Colonic mucosa (tissue), 4 donors: Measurements from ENCODE around the gene CYP46A1. TPM values are rescaled to one million over a fixed set of nuclear protein-coding genes. Genes with fewer than 3 reads are reported as not detected.

Source experiments
- DNase-seq: peaks from one replicate; pipeline ENCODE4 v3.0.0-alpha.2; 2020
- H3K27ac ChIP-seq: fragments of 200-600 bp; one replicate; pipeline ENCODE4 v1.8.0; 2021
- H3K27me3 ChIP-seq: fragments of 200-600 bp; one replicate; pipeline ENCODE4 v1.8.0; 2021
- H3K36me3 ChIP-seq: fragments of 200-600 bp; one replicate; pipeline ENCODE4 v1.8.0; 2021
- H3K4me1 ChIP-seq: fragments of 200-600 bp; one replicate; pipeline ENCODE4 v1.8.0; 2021; ENCODE audit warnings: mild to moderate bottlenecking
- H3K4me3 ChIP-seq: fragments of 200-600 bp; one replicate; pipeline ENCODE4 v1.8.0; 2021
- H3K9ac ChIP-seq, 2 donors: one replicate each; pipeline ENCODE4 v1.7.0; 2013; ENCODE audit warnings: control low read depth in 2 of 2, low read depth in 2 of 2, low read length in 2 of 2
- H3K9me3 ChIP-seq: fragments of 200-600 bp; one replicate; pipeline ENCODE4 v1.8.0; 2021
- CTCF ChIP-seq: fragments of 200-600 bp; IDR thresholded peaks from one replicate; pipeline ENCODE4 v1.8.0; 2022; ENCODE audit warnings: antibody characterized with exemption, mild to moderate bottlenecking
- intact Hi-C: fragments of 100-400 bp; cut with DNase I; formaldehyde crosslinking; loops from one replicate; pipeline ENCODE4 v1.14.1; 2022
- total RNA-seq, 2 donors: library from RNA; stranded (reverse); fragmentation: NEBNext Ultra II Directional in 1 of 2; extraction: Animal tissue kit (Norgen Biotek cat#: 25700) in 1 of 2; gene quantifications; one replicate each; pipeline ENCODE4 v1.2.1, GENCODE V29; 2021
- donor health status: healthy.
- donor health status: DM: no; HTN: no; CAD: no.
- donor health status: DM: no; HTN: no; CAD: no.

Gene CYP46A1
- total RNA-seq, 2 donors from 2014 or later = 0.05 to 0.25 TPM

GRCh38 chr14:99715266-99716000 is 31.3 kb downstream of the CYP46A1 start:
- intact Hi-C loops = no loop called here
- TF ChIP-seq CTCF = no peak
- no peaks in the 10 kb centered on the region for H3K36me3 ChIP-seq
- no peaks in the 10 kb centered on the region for H3K4me1 ChIP-seq
- H3K9ac ChIP-seq = no peak overlapping the region
- H3K9me3 ChIP-seq = no peaks in the 10 kb centered on the region
- H3K27me3 ChIP-seq = no peaks in the 10 kb centered on the region
- no peak for DNase-seq
- H3K27ac ChIP-seq = no peak overlapping the region
- no peak overlapping the region for H3K4me3 ChIP-seq

GRCh38 chr14:99716091-99716849 is 32.2 kb downstream of the CYP46A1 start:
- Histone ChIP-seq H3K9ac (no peak overlapping the region), H3K27me3 (no peaks in the 10 kb centered on the region), H3K9me3 (no peaks in the 10 kb centered on the region), H3K4me1 (no peaks in the 10 kb centered on the region), H3K27ac (no peak overlapping the region), H3K4me3 (no peak overlapping the region), H3K36me3 (no peaks in the 10 kb centered on the region)
- intact Hi-C loops = no loop called here
- DNase-seq = no peak
- TF ChIP-seq CTCF = no peak

GRCh38 chr14:99716850-99717681 is 33.0 kb downstream of the CYP46A1 start:
- DNase-seq = no peak
- H3K9me3 ChIP-seq = no peaks in the 10 kb centered on the region
- no peaks in the 10 kb centered on the region for H3K36me3 ChIP-seq
- no peak overlapping the region for H3K4me3 ChIP-seq
- no peak overlapping the region for H3K27ac ChIP-seq
- no peaks in the 10 kb centered on the region for H3K4me1 ChIP-seq
- H3K9ac ChIP-seq = no peak overlapping the region
- H3K27me3 ChIP-seq = no peaks in the 10 kb centered on the region
- intact Hi-C loops = no loop called here
- no peak for TF ChIP-seq CTCF

- Histone ChIP-seq H3K27ac (no peak overlapping the region), H3K4me1 (no peaks in the 10 kb centered on the region), H3K36me3 (no peaks in the 10 kb centered on the region), H3K9ac (no peak overlapping the region), H3K9me3 (no peaks in the 10 kb centered on the region), H3K4me3 (no peak overlapping the region), H3K27me3 (no peaks in the 10 kb centered on the region)
- TF ChIP-seq CTCF = no peak
- intact Hi-C loops = no loop called here
- DNase-seq = no peak
These were observed 33.5 kb downstream of the CYP46A1 start for GRCh38 chr14:99717682-99718013.

- H3K27me3 ChIP-seq = no peaks in the 10 kb centered on the region
These were observed 34.1 kb downstream of the CYP46A1 start for GRCh38 chr14:99718031-99718810.

More at GRCh38 chr14:99718031-99718810, 34.1 kb downstream of the CYP46A1 start:
- intact Hi-C loops = no loop called here
- H3K4me1 ChIP-seq = no peaks in the 10 kb centered on the region
- no peaks in the 10 kb centered on the region for H3K36me3 ChIP-seq
- DNase-seq = no peak
- H3K9me3 ChIP-seq = no peaks in the 10 kb centered on the region
- no peak overlapping the region for H3K27ac ChIP-seq
- no peak overlapping the region for H3K4me3 ChIP-seq
- no peak overlapping the region for H3K9ac ChIP-seq
- TF ChIP-seq CTCF = no peak
